CD4-positive, alpha-beta T cell (primary cell): ENCODE measurements around the gene PRKG1. TPM values are rescaled to one million over a fixed set of nuclear protein-coding genes. Genes with fewer than 3 reads are reported as not detected.

ENCODE experiments used
- ATAC-seq: fragments of 200-7000 bp; cut with Tn5 transposase; one replicate; pipeline ENCODE4 v1.10.0; 2022; ENCODE audit warnings: mild to moderate bottlenecking; ENCODE audit not compliant: poor library complexity
- CTCF ChIA-PET: fragments of 350-600 bp; sonication (Branson Sonifier 250); formaldehyde crosslinking; loops from one replicate; lab custom pipeline; 2021; ENCODE audit warnings: antibody characterized with exemption, inconsistent platforms; lab: Charles Lee
- POLR2A ChIA-PET: fragments of 350-600 bp; sonication (Branson Sonifier 250); formaldehyde crosslinking; loops from one replicate; lab custom pipeline; 2021; ENCODE audit warnings: antibody characterized with exemption, inconsistent platforms; lab: Charles Lee
- DNase-seq, 14 experiments: peaks; one replicate each; pipeline ENCODE4 v3.0.0-alpha.2; 2013 to 2020; ENCODE audit warnings: mixed read lengths in 2 of 14
- H3K27ac ChIP-seq, 2 donors: one replicate each; pipeline versions ENCODE4 v1.5.1 to v1.7.0; 2013; ENCODE audit warnings: low read length in 2 of 2, low read depth in 1 of 2, mild to moderate bottlenecking in 1 of 2
- H3K27me3 ChIP-seq, 2 experiments: 1 replicate in 1 of 2; 2 replicates in 1 of 2; pipeline versions ENCODE4 v1.6.1 to v1.7.0; 2013; ENCODE audit warnings: low read length in 2 of 2, control low read depth in 1 of 2, mild to moderate bottlenecking in 1 of 2, moderate library complexity in 1 of 2; ENCODE audit not compliant: insufficient read depth in 2 of 2, control insufficient read depth in 1 of 2
- H3K36me3 ChIP-seq: one replicate; pipeline ENCODE4 v1.6.1; 2013; ENCODE audit warnings: low read length, control low read depth; ENCODE audit not compliant: insufficient read depth
- H3K4me1 ChIP-seq: one replicate; pipeline ENCODE4 v1.6.1; 2013; ENCODE audit warnings: low read length, control low read depth; ENCODE audit not compliant: insufficient read depth
- H3K4me3 ChIP-seq: one replicate; pipeline ENCODE4 v1.5.1; 2013; ENCODE audit warnings: mild to moderate bottlenecking, low read length, moderate library complexity
- H3K9me3 ChIP-seq, 2 experiments: 1 replicate in 1 of 2; 2 replicates in 1 of 2; pipeline versions ENCODE4 v1.6.1 to v1.7.0; 2013; ENCODE audit warnings: low read length in 2 of 2, mild to moderate bottlenecking in 2 of 2, control low read depth in 1 of 2, moderate library complexity in 1 of 2; ENCODE audit not compliant: control insufficient read depth in 1 of 2, insufficient read depth in 1 of 2
- H3K27ac Mint-ChIP-seq: one replicate; pipeline ENCODE4 v1.8.0; 2020; ENCODE audit warnings: mixed read lengths
- H3K27me3 Mint-ChIP-seq: one replicate; pipeline ENCODE4 v1.8.0; 2021; ENCODE audit warnings: mixed read lengths
- H3K36me3 Mint-ChIP-seq: one replicate; pipeline ENCODE4 v1.8.0; 2021; ENCODE audit warnings: low read depth, mixed read lengths
- H3K4me1 Mint-ChIP-seq: one replicate; pipeline ENCODE4 v1.8.0; 2021; ENCODE audit warnings: low read depth, mixed read lengths
- H3K4me3 Mint-ChIP-seq: one replicate; pipeline ENCODE4 v1.8.0; 2020; ENCODE audit warnings: mild to moderate bottlenecking, mixed read lengths
- H3K9me3 Mint-ChIP-seq: one replicate; pipeline ENCODE4 v1.8.0; 2020; ENCODE audit warnings: mixed read lengths
- CTCF ChIP-seq: fragments of 200-600 bp; IDR thresholded peaks from one replicate; pipeline ENCODE4 v1.8.0; 2022; ENCODE audit warnings: antibody characterized with exemption, mild to moderate bottlenecking
- intact Hi-C, 2 experiments: fragments of 100-400 bp; cut with DNase I in 1 of 2; cut with micrococcal nuclease in 1 of 2; formaldehyde crosslinking; loops; one replicate each; pipeline versions ENCODE4 v1.15.1 to v1.9.0; 2023 to 2025; cut with DNase I, micrococcal nuclease
- total RNA-seq, 174 experiments: library from RNA in 2 of 174; stranded (reverse) in 2 of 174; gene quantifications; one replicate each; pipeline ENCODE4 v1.2.3 and lab custom pipeline; 2021 to 2026

The PRKG1 gene
- total RNA-seq, 2 experiments from 2014 or later, result 0.31 TPM; not detected in 1

- Histone ChIP-seq H3K4me1 (no peaks in the 10 kb centered on the region), H3K36me3 (no peaks in the 10 kb centered on the region), H3K4me3 (no peak overlapping the region), H3K27me3 (no peaks in the 10 kb centered on the region), H3K9me3 (peaks cover 5 to 12% of the 10 kb centered on the region in 2 experiments), H3K27ac (no peak overlapping the region)
- Mint-ChIP-seq H3K27ac (no peak overlapping the region), H3K4me1 (no peaks in the 10 kb centered on the region), H3K9me3 (peaks cover 3% of the 10 kb centered on the region), H3K4me3 (no peak overlapping the region), H3K36me3 (no peaks in the 10 kb centered on the region), H3K27me3 (no peaks in the 10 kb centered on the region)
- CTCF ChIA-PET, result no interaction called here
- no peak for DNase-seq
- intact Hi-C loops, result no loop called here
- POLR2A ChIA-PET, result no interaction called here
- ATAC-seq, result no peak
- no peak for TF ChIP-seq CTCF
Observed at GRCh38 chr10:51980752-51981151, 906.5 kb downstream of the PRKG1 start.

- peaks cover 5 to 12% of the 10 kb centered on the region in 2 experiments for H3K9me3 ChIP-seq
- no peaks in the 10 kb centered on the region for H3K4me1 ChIP-seq
- POLR2A ChIA-PET, result no interaction called here
- no peak overlapping the region for H3K27ac ChIP-seq
- no peaks in the 10 kb centered on the region for H3K4me1 Mint-ChIP-seq
- no peaks in the 10 kb centered on the region for H3K36me3 Mint-ChIP-seq
- no peaks in the 10 kb centered on the region for H3K36me3 ChIP-seq
- H3K4me3 Mint-ChIP-seq, result no peak overlapping the region
- peaks cover 3% of the 10 kb centered on the region for H3K9me3 Mint-ChIP-seq
- ATAC-seq (no peak), DNase-seq (no peak)
- no peak overlapping the region for H3K27ac Mint-ChIP-seq
- H3K27me3 ChIP-seq, result no peaks in the 10 kb centered on the region
- no peak for TF ChIP-seq CTCF
- no peaks in the 10 kb centered on the region for H3K27me3 Mint-ChIP-seq
- no peak overlapping the region for H3K4me3 ChIP-seq
- CTCF ChIA-PET, result no interaction called here
- intact Hi-C loops, result no loop called here
Observed at GRCh38 chr10:51981731-51982130, 907.4 kb downstream of the PRKG1 start.

- Mint-ChIP-seq H3K4me3 (no peak overlapping the region), H3K4me1 (no peaks in the 10 kb centered on the region), H3K9me3 (peaks cover 3% of the 10 kb centered on the region), H3K27ac (no peak overlapping the region), H3K36me3 (no peaks in the 10 kb centered on the region), H3K27me3 (no peaks in the 10 kb centered on the region)
- H3K4me1 ChIP-seq, result no peaks in the 10 kb centered on the region
- H3K36me3 ChIP-seq, result no peaks in the 10 kb centered on the region
- intact Hi-C loops, result no loop called here
- no peak overlapping the region for H3K4me3 ChIP-seq
- ChIA-PET POLR2A (no interaction called here), CTCF (no interaction called here)
- ATAC-seq, result no peak
- DNase-seq, result no peak
- H3K27me3 ChIP-seq, result no peaks in the 10 kb centered on the region
- peaks cover 5 to 12% of the 10 kb centered on the region in 2 experiments for H3K9me3 ChIP-seq
- no peak for TF ChIP-seq CTCF
- H3K27ac ChIP-seq, result no peak overlapping the region
Observed at GRCh38 chr10:51983481-51983880, 909.2 kb downstream of the PRKG1 start.
